HepG2 (cell line): Measurements from ENCODE around the gene NNAT. TPM values are rescaled to one million over a fixed set of nuclear protein-coding genes. Genes with fewer than 3 reads are reported as not detected.

ENCODE experiments used
- ARID4A ChIP-seq: sonication (generic); formaldehyde crosslinking; IDR thresholded peaks from 2 replicates; pipeline ENCODE4 v1.5.0; 2020; ENCODE audit warnings: mild to moderate bottlenecking, missing genetic modification reagents, borderline replicate concordance
- CHD4 ChIP-seq: fragments of 200-600 bp; sonication (generic); IDR thresholded peaks from 2 replicates; pipeline ENCODE4 v1.7.0; 2017; ENCODE audit warnings: mild to moderate bottlenecking, low read length, borderline replicate concordance
- DBP ChIP-seq: sonication (generic); formaldehyde crosslinking; IDR thresholded peaks from 2 replicates; pipeline ENCODE4 v1.4.0; 2020; ENCODE audit warnings: missing genetic modification reagents; ENCODE audit errors: not compliant biosample characterization
- DDIT3 ChIP-seq: sonication (generic); formaldehyde crosslinking; IDR thresholded peaks from 2 replicates; pipeline ENCODE4 v1.4.0; 2020; ENCODE audit warnings: mild to moderate bottlenecking, missing genetic modification reagents
- HMG20B ChIP-seq: conservative IDR thresholded peaks from 2 replicates; pipeline ENCODE4 v1.6.1; 2016; ENCODE audit warnings: missing genetic modification reagents, missing compliant biosample characterization
- IKZF1 ChIP-seq: fragments of 450-650 bp; IDR thresholded peaks from 2 replicates; pipeline ENCODE4 v1.7.1; 2016
- ISX ChIP-seq: sonication (generic); formaldehyde crosslinking; conservative IDR thresholded peaks from 2 replicates; pipeline ENCODE4 v1.5.0; 2020; ENCODE audit warnings: missing genetic modification reagents
- MAF1 ChIP-seq: sonication (generic); formaldehyde crosslinking; IDR thresholded peaks from 2 replicates; pipeline ENCODE4 v1.5.0; 2020; ENCODE audit warnings: missing genetic modification reagents, borderline replicate concordance
- NFIB ChIP-seq: sonication (generic); formaldehyde crosslinking; IDR thresholded peaks from 2 replicates; pipeline ENCODE4 v1.9.0; 2021; ENCODE audit warnings: missing genetic modification reagents, mild to moderate bottlenecking, borderline replicate concordance
- NONO ChIP-seq, 2 experiments: fragments of 450-650 bp in 1 of 2; sonication (generic) in 1 of 2; formaldehyde crosslinking in 1 of 2; IDR thresholded peaks in 1 of 2; conservative IDR thresholded peaks in 1 of 2; 2 replicates each; pipeline versions ENCODE4 v1.6.1 to v1.8.0; 2017 to 2022; ENCODE audit warnings: mild to moderate bottlenecking in 1 of 2, missing genetic modification reagents in 1 of 2, moderate library complexity in 1 of 2
- RARA ChIP-seq: IDR thresholded peaks from 2 replicates; pipeline ENCODE4 v1.6.1; 2016; ENCODE audit warnings: missing genetic modification reagents, missing compliant biosample characterization
- RFX5 ChIP-seq: IDR thresholded peaks from 2 replicates; pipeline ENCODE4 v1.6.1; 2011; ENCODE audit warnings: low read depth, low read length, improper control_type of control experiment
- TERF1 ChIP-seq: sonication (generic); formaldehyde crosslinking; IDR thresholded peaks from 2 replicates; pipeline ENCODE4 v1.8.0; 2022; ENCODE audit warnings: mild to moderate bottlenecking, missing genetic modification reagents, moderate library complexity
- TFDP1 ChIP-seq: IDR thresholded peaks from 2 replicates; pipeline ENCODE4 v1.6.1; 2016; ENCODE audit warnings: missing compliant biosample characterization, missing genetic modification reagents, borderline replicate concordance
- ZKSCAN8 ChIP-seq: IDR thresholded peaks from 2 replicates; pipeline ENCODE4 v1.6.1; 2016; ENCODE audit warnings: borderline replicate concordance, missing genetic modification reagents, missing compliant biosample characterization
- ZNF230 ChIP-seq: sonication (generic); formaldehyde crosslinking; IDR thresholded peaks from 2 replicates; pipeline ENCODE4 v1.4.0; 2020; ENCODE audit warnings: mild to moderate bottlenecking, missing genetic modification reagents
- ZNF275 ChIP-seq: sonication (generic); formaldehyde crosslinking; IDR thresholded peaks from 2 replicates; pipeline ENCODE4 v1.8.0; 2022; ENCODE audit warnings: missing genetic modification reagents, mild to moderate bottlenecking, inconsistent platforms, borderline replicate concordance
- ZNF501 ChIP-seq: sonication (generic); formaldehyde crosslinking; IDR thresholded peaks from 2 replicates; pipeline ENCODE4 v1.5.1; 2020; ENCODE audit warnings: mild to moderate bottlenecking, moderate library complexity, missing genetic modification reagents
- ZNF878 ChIP-seq: sonication (generic); formaldehyde crosslinking; IDR thresholded peaks from 2 replicates; pipeline ENCODE4 v1.8.1; 2023; ENCODE audit warnings: mild to moderate bottlenecking, missing genetic modification reagents, moderate library complexity
- polyA plus RNA-seq, 8 experiments: library from polyadenylated mRNA; depleted of rRNA in 3 of 8; stranded (reverse) in 7 of 8; unstranded in 1 of 8; fragments of >200 nt; fragmentation: Illumina TruSeq in 4 of 8; extraction: Trizol in 4 of 8; gene quantifications; 2 replicates each; pipeline versions ENCODE4 v1.2.1 to v1.2.3, GENCODE V29; 2011 to 2016; ENCODE audit warnings: low read depth in 4 of 8, missing spikeins in 1 of 8, mixed read lengths in 1 of 8; ENCODE audit not compliant: insufficient read depth in 1 of 8
- total RNA-seq, 5 experiments: library from RNA; depleted of rRNA; stranded (reverse); fragments of >200 nt; fragmentation: Illumina TruSeq; extraction: Trizol; gene quantifications; 2 replicates each; pipeline ENCODE4 v1.2.3, GENCODE V29; 2016; ENCODE audit warnings: low read depth in 1 of 5

NNAT gene
- total and polyA plus RNA-seq, 2 of the 13 experiments (the other 11 are each of a cell fraction or from before 2014, with no cell fraction given): not detected

GRCh38 chr20:37527638-37528445 lies 6.8 kb downstream of the NNAT start, which contains the start of gene BLCAP (continued):
- TF ChIP-seq ARID4A (CRISPR knock-in tag) (peak; percentile 99), ZNF230 (CRISPR knock-in tag) (peak; percentile 54; the same call in 1 of the 2 replicates), ZNF275 (CRISPR knock-in tag) (peak; percentile 83), ZKSCAN8 (CRISPR knock-in tag) (peak; percentile 45; the same call in 1 of the 2 replicates), RARA (peak; percentile 66; the same call in 1 of the 2 replicates), DBP (CRISPR knock-in tag) (no peak), HMG20B (CRISPR knock-in tag) (peak; percentile 71), ISX (CRISPR knock-in tag) (no peak), DDIT3 (peak; percentile 26; the same call in 1 of the 2 replicates), CHD4 (peak; percentile 93; the same call in 1 of the 2 replicates), RFX5 (no peak), TFDP1 (peak; percentile 74; the same call in 1 of the 2 replicates), IKZF1 (no peak), NFIB (CRISPR knock-in tag) (no peak; the same call in 1 of the 2 replicates), MAF1 (CRISPR knock-in tag) (no peak), NONO (IDR thresholded peaks at IDR 0.05) (no peak), NONO (CRISPR knock-in tag; conservative IDR thresholded peaks at IDR 0.05) (peak; percentile 94), ZNF878 (CRISPR knock-in tag) (no peak), ZNF501 (CRISPR knock-in tag) (peak; percentile 97), TERF1 (CRISPR knock-in tag) (no peak)
